ENCODE measurements around the gene CMPK1.

DNA sequence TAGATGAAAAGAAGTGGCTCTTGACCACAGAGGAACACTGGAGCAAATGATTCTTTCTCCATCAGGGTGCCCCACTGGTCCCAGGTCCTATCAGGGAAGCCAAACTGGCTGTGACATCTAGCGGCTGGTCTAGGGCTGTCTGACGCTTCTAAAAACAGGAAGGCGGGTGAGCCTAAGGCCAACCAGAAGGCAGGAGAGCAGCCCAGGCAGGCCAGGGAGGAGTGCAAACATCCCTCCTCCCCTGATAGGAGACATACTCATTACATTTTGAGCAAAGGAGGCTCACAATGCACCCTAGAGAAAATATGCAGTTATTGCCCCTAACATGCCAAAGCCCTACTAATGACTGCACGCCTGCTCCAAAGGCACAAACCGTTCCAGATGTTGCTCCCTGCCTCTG lies 72.1 kb downstream of the CMPK1 start:
- no peak for TF ChIP-seq CTCF (IDR thresholded peaks at IDR 0.05; ENCODE audit: low read depth, low read length, poor library complexity, severe bottlenecking)
- TF ChIP-seq EZH2phosphoT487 (IDR thresholded peaks at IDR 0.05; ENCODE audit: borderline replicate concordance, low read length), result no peak

Data from DOHH2 (cell line).